GM12865 (cell line): ENCODE measurements around the gene NAV3.

Source experiments
- DNase-seq: peaks from one replicate; pipeline ENCODE4 v3.0.0; 2010; ENCODE audit warnings: low read depth
- H3K4me3 ChIP-seq: 2 replicates; pipeline ENCODE4 v1.5.1; 2011; ENCODE audit warnings: mild to moderate bottlenecking, low read depth, low read length, control low read depth
- CTCF ChIP-seq: IDR thresholded peaks from 2 replicates; pipeline ENCODE4 v1.5.1; 2011; ENCODE audit warnings: low read length, control low read depth, low read depth, inconsistent platforms; ENCODE audit not compliant: insufficient read depth; ENCODE audit errors: missing control alignments

The NAV3 gene

DNA sequence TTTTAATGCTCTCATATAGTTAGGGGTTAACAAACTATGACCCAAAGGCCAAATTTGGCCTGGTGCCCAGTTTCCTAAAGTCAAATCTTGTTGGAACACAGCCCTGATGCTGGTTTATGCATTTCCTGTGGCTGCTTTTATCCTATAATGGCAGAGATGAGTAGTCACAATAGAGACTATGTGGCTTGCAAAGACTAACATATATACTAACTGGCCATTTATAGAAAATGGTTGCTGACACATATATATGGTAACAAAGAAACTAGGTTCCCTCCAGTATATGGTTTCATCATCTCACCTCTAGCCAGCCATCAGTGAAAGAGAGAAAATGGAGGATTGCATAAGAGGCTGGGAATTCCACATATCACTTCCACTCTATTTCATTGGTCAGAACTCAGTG, 10.8 kb downstream of the NAV3 start:
- no peak for TF ChIP-seq CTCF
- H3K4me3 ChIP-seq = no peak overlapping the region
- DNase-seq = peak; percentile 18

- no peak for TF ChIP-seq CTCF
- no peak for DNase-seq
- H3K4me3 ChIP-seq = no peak overlapping the region
Measured at GRCh38 chr12:77842430-77842829, 11.7 kb downstream of the NAV3 start.

DNA sequence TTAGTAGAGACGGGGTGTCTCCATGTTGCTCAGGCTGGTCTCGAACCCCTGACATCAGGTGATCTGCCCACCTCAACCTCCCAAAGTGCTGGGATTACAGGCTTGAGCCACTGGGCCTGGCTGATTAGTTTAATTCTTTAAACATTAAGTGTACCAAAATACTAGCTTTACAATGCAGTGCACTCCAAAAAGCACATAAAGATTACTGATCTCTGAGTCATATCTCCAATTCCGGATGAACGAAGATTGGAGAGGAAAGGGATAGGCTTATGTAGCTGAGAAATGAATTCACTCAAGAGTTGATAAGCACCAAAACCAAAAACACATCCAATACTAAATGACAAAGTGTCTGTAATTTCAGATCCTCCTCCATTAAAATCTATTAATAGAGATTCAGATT, 15.1 kb downstream of the NAV3 start:
- no peak for TF ChIP-seq CTCF
- no peak for DNase-seq

DNA sequence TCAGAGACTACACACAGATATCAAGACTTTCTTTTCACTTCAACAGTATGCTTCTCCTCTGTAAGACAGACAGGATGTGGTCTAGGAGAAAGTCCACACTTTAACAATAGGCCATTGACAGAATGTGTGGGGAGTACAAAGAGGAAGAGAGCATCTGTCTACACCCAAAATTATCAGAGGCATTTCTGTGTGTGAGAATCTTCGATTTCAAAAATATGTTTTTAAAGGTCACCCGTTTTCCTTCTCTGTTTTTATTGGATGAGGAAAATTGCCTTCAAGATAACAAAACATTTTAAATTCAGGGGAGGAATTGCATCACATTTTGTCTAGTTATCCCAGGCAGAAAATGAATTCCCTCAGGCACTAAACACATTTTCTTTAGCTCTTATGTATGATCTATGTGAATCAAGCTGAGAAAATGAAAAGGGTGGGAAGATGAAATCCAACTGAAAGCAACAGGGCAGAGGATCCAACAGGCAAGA, 16.4 kb downstream of the NAV3 start:
- peak; percentile 87 for DNase-seq
- TF ChIP-seq CTCF = no peak
- no peak overlapping the region for H3K4me3 ChIP-seq

More for the DNA sequence above, 15.1 kb downstream of the NAV3 start:
- no peak overlapping the region for H3K4me3 ChIP-seq

- DNase-seq = peak; percentile 46
- no peak for TF ChIP-seq CTCF
- peak overlapping the region; percentile 7; the same call in 1 of the 2 replicates for H3K4me3 ChIP-seq
Measured at GRCh38 chr12:77847680-77848431, 17.2 kb downstream of the NAV3 start.

DNA sequence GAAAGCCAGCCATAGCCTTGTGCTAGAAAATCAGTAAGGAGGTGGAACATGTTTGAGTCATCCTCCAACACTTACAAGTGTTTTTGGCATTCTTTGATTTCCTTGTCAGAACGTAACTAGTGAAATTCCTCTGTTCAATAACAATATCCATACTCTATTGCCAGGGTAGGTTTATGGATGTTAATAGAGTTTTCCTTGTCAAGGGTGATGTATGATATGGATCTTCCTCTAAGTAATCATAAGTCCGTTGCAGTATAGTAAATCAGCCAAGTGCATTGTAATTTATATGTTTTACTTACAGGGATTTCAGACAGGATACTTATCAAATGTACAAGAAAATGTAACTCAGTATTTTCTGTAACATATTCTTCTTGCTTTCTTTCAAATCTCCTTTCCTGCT, 19.4 kb downstream of the NAV3 start:
- no peak for TF ChIP-seq CTCF
- no peak overlapping the region for H3K4me3 ChIP-seq
- DNase-seq = no peak

DNA sequence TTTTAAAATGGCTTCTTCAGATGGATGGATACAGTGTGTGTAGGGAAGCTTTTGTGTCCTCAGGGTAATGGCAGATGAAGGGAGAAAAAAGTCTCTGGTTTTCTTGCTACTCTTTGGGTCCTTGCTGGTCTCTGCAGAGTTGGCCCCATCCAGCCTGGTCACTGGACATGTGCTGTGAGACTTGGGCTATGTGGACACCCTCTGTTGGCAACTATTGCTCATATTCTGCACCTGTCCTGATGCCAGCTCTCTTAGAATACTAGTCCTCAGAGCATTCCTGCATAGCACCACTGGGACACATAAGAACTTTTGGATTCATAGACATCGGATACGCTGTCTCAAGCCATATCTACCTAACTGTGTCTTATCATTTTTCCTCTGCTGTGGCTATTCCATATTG, 20.0 kb downstream of the NAV3 start:
- no peak for TF ChIP-seq CTCF
- no peak for DNase-seq
- H3K4me3 ChIP-seq = no peak overlapping the region
